ENCODE results near the gene SEC14L2.

GRCh38 chr22:30422481-30423300 lies 25.9 kb downstream of the SEC14L2 start:
- TF ChIP-seq EZH2 (IDR thresholded peaks at IDR 0.05; ENCODE audit: insufficient read depth, poor library complexity, severe bottlenecking) (no peak), EZH2phosphoT487 (IDR thresholded peaks at IDR 0.05; ENCODE audit: insufficient read depth, low read depth) (no peak)
